Amygdala (tissue), 56 donors: ENCODE results near the gene GOLGA8S.
"Not testable (repeated sequence)": the region's sequence is repeated elsewhere in the genome, so short reads cannot be mapped to it uniquely, and the experiment has no call there.

Experiments used
- DNase-seq, 56 donors: peaks; one replicate each; lab custom pipeline; 2025; lab: John Stamatoyannopoulos, UW

Gene GOLGA8S

DNA sequence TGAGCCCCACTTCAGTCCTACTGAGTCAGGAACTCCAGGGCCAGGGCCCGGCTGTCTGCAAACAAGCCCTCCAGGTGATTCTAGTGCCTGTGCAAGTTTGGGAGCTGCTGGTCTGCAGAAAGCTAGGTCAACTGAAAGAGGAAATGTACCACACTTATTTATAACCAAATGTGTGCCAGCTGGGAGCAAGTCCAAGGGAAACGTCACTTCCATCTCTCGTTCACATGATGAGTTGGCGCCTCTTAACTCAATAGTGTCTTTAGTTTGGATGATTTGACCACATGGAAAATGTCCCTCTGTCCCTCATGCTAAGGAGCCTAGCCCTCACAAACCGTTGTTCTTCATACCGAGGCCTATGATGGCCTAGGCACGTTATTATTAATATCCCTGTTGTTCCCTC, 43.2 kb downstream of the GOLGA8S start:
- DNase-seq: no peak

DNA sequence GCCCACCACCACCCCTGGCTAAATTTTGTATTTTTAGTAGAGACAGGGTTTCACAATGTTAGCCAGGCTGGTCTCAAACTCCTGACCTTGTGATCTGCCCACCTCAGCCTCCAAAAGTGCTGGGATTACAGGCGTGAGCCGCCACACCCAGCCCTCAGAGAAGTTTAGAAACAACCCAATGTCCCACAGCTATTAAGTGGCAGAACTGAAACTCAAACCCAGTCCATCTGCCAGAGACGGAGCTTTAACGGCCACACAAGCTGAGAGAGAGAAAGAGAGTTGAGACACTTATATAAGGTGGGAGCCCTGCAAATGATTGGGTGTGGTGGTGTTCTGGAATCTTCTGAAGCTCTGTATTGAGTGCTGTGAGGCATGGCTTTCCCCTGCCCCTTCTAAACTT, 43.8 kb downstream of the GOLGA8S start:
- not testable (repeated sequence) for DNase-seq

GRCh38 chr15:23399207-23399606, 44.7 kb downstream of the GOLGA8S start:
- not testable (repeated sequence) for DNase-seq

DNA sequence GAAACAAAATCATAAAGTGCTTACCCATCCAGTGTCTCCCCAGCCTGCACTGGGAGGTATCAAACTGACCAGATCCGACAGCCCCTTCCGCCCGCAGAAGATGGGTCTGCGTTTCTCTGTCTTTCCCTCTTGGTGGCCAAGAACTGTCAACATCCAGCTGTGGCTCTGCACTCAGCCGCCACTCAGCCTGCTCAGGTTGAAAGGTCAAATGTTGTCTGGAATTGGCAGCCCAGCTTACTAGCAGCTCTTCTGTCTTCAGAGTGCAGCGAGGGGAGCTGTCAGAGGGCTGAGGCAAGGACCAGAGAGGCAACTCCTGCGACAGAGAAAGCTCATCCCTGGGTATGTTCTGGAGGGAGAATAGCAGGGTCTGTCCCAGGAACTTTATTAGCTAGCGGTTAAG, 47.1 kb downstream of the GOLGA8S start:
- no peak for DNase-seq

DNA sequence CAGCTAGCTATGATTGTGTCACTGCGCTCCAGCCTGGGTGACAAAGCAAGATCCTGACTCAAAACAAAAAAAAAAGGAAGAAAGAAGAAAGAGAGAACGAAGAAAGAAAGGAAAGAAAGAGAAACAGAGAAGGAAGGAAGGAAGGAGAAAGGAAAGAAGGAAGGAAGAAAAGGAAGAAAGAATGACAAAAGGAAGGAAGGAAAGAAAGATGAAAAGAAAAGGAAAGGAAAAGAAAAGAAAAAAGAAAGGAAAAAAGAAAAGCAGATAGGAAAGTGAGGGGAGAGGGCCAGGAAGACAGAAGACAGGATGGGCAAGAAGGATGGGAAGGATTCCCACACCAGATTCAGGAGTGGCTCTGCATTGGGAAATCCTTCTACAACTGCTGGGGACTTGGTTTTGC, 47.6 kb downstream of the GOLGA8S start:
- DNase-seq: no peak

DNA sequence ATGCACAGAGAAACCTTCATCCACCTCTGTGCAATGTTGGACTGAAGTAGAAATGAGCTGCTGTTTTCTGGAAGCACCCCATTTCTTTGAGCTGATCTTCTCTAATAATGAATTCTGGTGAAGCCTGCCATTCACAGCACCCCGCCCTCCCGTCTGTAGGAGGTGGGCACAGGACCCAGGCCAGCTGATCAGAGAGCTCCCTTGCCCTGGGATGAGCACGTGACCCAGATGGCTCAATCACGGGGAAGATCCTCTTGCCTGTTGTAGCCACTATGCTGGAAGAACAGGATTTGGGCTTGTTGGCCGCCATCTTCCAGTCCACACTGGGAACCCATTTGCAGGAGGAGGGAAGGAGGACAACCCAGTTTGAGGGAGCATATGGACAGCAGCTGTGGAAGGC, 48.0 kb downstream of the GOLGA8S start:
- no peak for DNase-seq

DNA sequence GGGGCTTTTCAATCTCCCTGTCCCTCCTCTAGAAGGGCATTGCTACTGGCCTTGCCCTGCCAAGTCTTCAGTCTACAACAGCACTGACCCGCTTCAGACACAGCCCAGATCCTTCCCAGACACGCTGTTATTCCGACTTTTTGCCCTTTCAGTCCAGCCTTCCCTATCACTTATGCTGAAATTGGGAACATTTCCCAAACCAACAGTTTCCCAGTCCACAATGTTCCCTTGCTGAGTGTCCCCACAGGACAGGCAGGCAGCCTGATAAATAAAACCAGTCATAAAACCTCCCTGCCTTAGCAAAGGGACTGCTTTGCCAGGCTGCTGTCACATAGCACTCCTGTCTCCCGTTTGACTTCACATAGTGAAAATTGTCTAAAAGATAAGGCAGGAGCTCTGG, 49.0 kb downstream of the GOLGA8S start:
- no peak for DNase-seq

- DNase-seq: no peak
These were observed 57.3 kb downstream of the GOLGA8S start for GRCh38 chr15:23411841-23412240.

GRCh38 chr15:23412881-23413600, 58.5 kb downstream of the GOLGA8S start:
- not testable (repeated sequence) for DNase-seq
